K562 (cell line): ENCODE data around the gene ZNF831. TPM values are rescaled to one million over a fixed set of nuclear protein-coding genes. Genes with fewer than 3 reads are reported as not detected.

ENCODE experiments used
- ATAC-seq: fragments of 200-7000 bp; cut with Tn5 transposase; 3 replicates; pipeline ENCODE4 v1.9.1; 2020; ENCODE audit warnings: moderate library complexity
- BruUV-seq: library from RNA; stranded (reverse); fragments of 400-500 nt; replicated peaks from 2 replicates; lab custom pipeline; 2021; lab: Mats Ljungman, UMichigan
- CTCF ChIA-PET: fragments of 300-600 bp; formaldehyde crosslinking; extraction: SDS; loops from one replicate; lab custom pipeline; 2021; ENCODE audit warnings: low intra/inter-chr PET ratio; lab: Yijun Ruan, JAX
- POLR2A ChIA-PET: fragments of 300-600, 350-650 bp; sonication (Branson Sonifier 250); formaldehyde crosslinking; extraction: SDS; loops from one replicate; lab custom pipeline; 2021; ENCODE audit warnings: antibody characterized with exemption, inconsistent platforms; lab: Yijun Ruan, JAX
- DNase-seq, 4 experiments: peaks; one replicate each; pipeline versions ENCODE4 v3.0.0 to v3.0.0-alpha.2; 2011 to 2018; ENCODE audit warnings: low spot score in 3 of 4, mixed read lengths in 3 of 4; ENCODE audit errors: extremely low read depth in 1 of 4
- FAIRE-seq: peaks from 2 replicates; lab custom pipeline; 2011; peaks lifted over from hg19 to GRCh38; lab: Jason Lieb, UNC
- H2AFZ ChIP-seq: 2 replicates; pipeline ENCODE4 v1.6.0; 2011; ENCODE audit warnings: low read depth, low read length, control low read depth, inconsistent platforms
- H3K27ac ChIP-seq: fragments of 200-600 bp; 3 replicates; pipeline ENCODE4 v1.8.0; 2011; ENCODE audit warnings: low read depth, mild to moderate bottlenecking, control low read depth, inconsistent platforms, low read length, moderate library complexity, mixed read lengths; ENCODE audit errors: extremely low read depth
- H3K27me3 ChIP-seq, 2 experiments: fragments of 300-600 bp in 1 of 2; 2 replicates in 1 of 2; 3 replicates in 1 of 2; pipeline versions ENCODE4 v1.6.0 to v1.8.0; 2011; ENCODE audit warnings: inconsistent platforms in 2 of 2, low read length in 2 of 2, mild to moderate bottlenecking in 1 of 2, mixed read lengths in 1 of 2, moderate library complexity in 1 of 2; ENCODE audit not compliant: control insufficient read depth in 2 of 2, insufficient read depth in 2 of 2
- H3K36me3 ChIP-seq: fragments of 300-600 bp; 3 replicates; pipeline ENCODE4 v1.8.0; 2011; ENCODE audit warnings: mild to moderate bottlenecking, low read length, inconsistent platforms; ENCODE audit not compliant: control insufficient read depth, insufficient read depth
- H3K4me1 ChIP-seq, 2 experiments: fragments of 200-600 bp in 1 of 2; replicated peaks in 1 of 2; 2 replicates in 1 of 2; 3 replicates in 1 of 2; pipeline versions ENCODE4 v1.5.1 to v1.8.0; 2011; ENCODE audit warnings: inconsistent platforms in 2 of 2, low read length in 2 of 2, mild to moderate bottlenecking in 1 of 2, mixed read lengths in 1 of 2, moderate library complexity in 1 of 2; ENCODE audit not compliant: control insufficient read depth in 2 of 2, insufficient read depth in 2 of 2
- H3K4me2 ChIP-seq: 2 replicates; pipeline ENCODE4 v1.6.1; 2011; ENCODE audit warnings: low read length, control low read depth, inconsistent platforms, mixed read lengths; ENCODE audit not compliant: insufficient read depth
- H3K4me3 ChIP-seq: fragments of 200-600 bp; sonication (generic), shearing (Covaris generic); 2 replicates; pipeline ENCODE4 v1.5.1; 2016; ENCODE audit warnings: control low read depth, inconsistent platforms
- H3K79me2 ChIP-seq: fragments of 200-600 bp; 3 replicates; pipeline ENCODE4 v1.8.0; 2011; ENCODE audit warnings: low read length, inconsistent platforms; ENCODE audit not compliant: control insufficient read depth, insufficient read depth
- H3K9ac ChIP-seq, 2 experiments: 2 replicates each; pipeline versions ENCODE4 v1.6.0 to v1.6.1; 2011; ENCODE audit warnings: low read depth in 2 of 2, low read length in 2 of 2, control low read depth in 1 of 2, inconsistent platforms in 1 of 2, mild to moderate bottlenecking in 1 of 2, mixed read lengths in 1 of 2; ENCODE audit not compliant: insufficient read depth in 1 of 2
- H3K9me1 ChIP-seq: one replicate; pipeline ENCODE4 v1.6.0; 2011; ENCODE audit warnings: inconsistent platforms, mild to moderate bottlenecking, low read length, moderate library complexity; ENCODE audit not compliant: control insufficient read depth, insufficient read depth
- H3K9me3 ChIP-seq: replicated peaks from 2 replicates; pipeline ENCODE4 v1.5.1; 2011; ENCODE audit warnings: low read depth, low read length, inconsistent platforms; ENCODE audit not compliant: control insufficient read depth, insufficient read depth
- H4K20me1 ChIP-seq: replicated peaks from 2 replicates; pipeline ENCODE4 v1.6.1; 2011; ENCODE audit warnings: low read length, inconsistent platforms, mixed read lengths; ENCODE audit not compliant: control insufficient read depth, insufficient read depth
- CBX3 ChIP-seq, 2 experiments: IDR thresholded peaks; 1 replicate in 1 of 2; 2 replicates in 1 of 2; pipeline ENCODE4 v1.6.1; 2012; ENCODE audit warnings: inconsistent platforms in 2 of 2, low read length in 2 of 2, borderline replicate concordance in 1 of 2, control low read depth in 1 of 2
- CHD1 ChIP-seq: fragments of 200-600 bp; sonication (generic); IDR thresholded peaks from one replicate; pipeline ENCODE4 v1.6.1; 2012; ENCODE audit warnings: mild to moderate bottlenecking, moderate library complexity, low read length, inconsistent platforms
- COPS2 ChIP-seq: fragments of 450-650 bp; conservative IDR thresholded peaks from 2 replicates; pipeline ENCODE4 v1.6.1; 2016; ENCODE audit warnings: mild to moderate bottlenecking, moderate library complexity
- CREB1 ChIP-seq, 2 experiments: sonication (generic) in 1 of 2; formaldehyde crosslinking in 1 of 2; IDR thresholded peaks; 2 replicates each; pipeline versions ENCODE4 v1.6.1 to v1.8.0; 2012 to 2022; ENCODE audit warnings: inconsistent platforms in 1 of 2, mild to moderate bottlenecking in 1 of 2, missing genetic modification reagents in 1 of 2, moderate library complexity in 1 of 2
- DACH1 ChIP-seq: fragments of 450-650 bp; IDR thresholded peaks from 2 replicates; pipeline ENCODE4 v1.6.1; 2018; ENCODE audit not compliant: partially characterized antibody
- HNRNPH1 ChIP-seq: fragments of 200-400 bp; formaldehyde crosslinking; optimal IDR thresholded peaks from 2 replicates; pipeline ENCODE3; 2017; ENCODE audit warnings: low read depth, mild to moderate bottlenecking, low read length, moderate library complexity
- HNRNPK ChIP-seq: fragments of 200-400 bp; formaldehyde crosslinking; IDR thresholded peaks from one replicate; pipeline ENCODE4 v1.6.1; 2018; ENCODE audit warnings: mild to moderate bottlenecking, low read depth, low read length; ENCODE audit not compliant: poor library complexity, severe bottlenecking
- NCOA1 ChIP-seq: fragments of 450-650 bp; IDR thresholded peaks from 2 replicates; pipeline ENCODE4 v1.6.1; 2016; ENCODE audit warnings: low read depth
- NCOR1 ChIP-seq: fragments of 450-650 bp; IDR thresholded peaks from 2 replicates; pipeline ENCODE4 v1.6.1; 2016; ENCODE audit warnings: mild to moderate bottlenecking, moderate library complexity
- NFATC3 ChIP-seq: fragments of 450-650 bp; IDR thresholded peaks from 2 replicates; pipeline ENCODE4 v1.6.1; 2017; ENCODE audit warnings: mild to moderate bottlenecking
- NUFIP1 ChIP-seq: fragments of 450-650 bp; IDR thresholded peaks from 2 replicates; pipeline ENCODE4 v1.6.1; 2018; ENCODE audit not compliant: partially characterized antibody
- PPARD ChIP-seq: fragments of 250-450 bp; sonication (Bioruptor Pico); IDR thresholded peaks from 2 replicates; pipeline ENCODE4 v1.8.0; 2022; ENCODE audit warnings: inconsistent platforms, mild to moderate bottlenecking, moderate library complexity
- TRIM24 ChIP-seq, 2 experiments: fragments of 450-650 bp; IDR thresholded peaks; 2 replicates each; pipeline ENCODE4 v1.6.1; 2016
- ZFP30 ChIP-seq: fragments of 250-450 bp; sonication (Bioruptor Pico); IDR thresholded peaks from 2 replicates; pipeline ENCODE4 v1.8.0; 2022; ENCODE audit warnings: moderate library complexity, mild to moderate bottlenecking, inconsistent platforms, borderline replicate concordance
- ZNF239 ChIP-seq: fragments of 250-450 bp; sonication (Bioruptor Pico); IDR thresholded peaks from 2 replicates; pipeline ENCODE4 v1.4.0; 2020; ENCODE audit warnings: mild to moderate bottlenecking
- WGBS: fragments of 100-300 bp; shearing (Covaris generic); methylation state at CpG from one replicate; pipeline ENCODE4 v1.1.6; 2016; ENCODE audit warnings: low coverage, mixed read lengths; ENCODE audit not compliant: insufficient coverage; ENCODE audit errors: missing lambda C conversion rate; 5-methylcytosine and 5-hydroxymethylcytosine counted together
- in situ Hi-C: fragments of 300-500 bp; cut with MboI; formaldehyde crosslinking; loops from 4 replicates; pipeline ENCODE4 v1.15.0; 2018; ENCODE audit warnings: inconsistent platforms, mixed read lengths
- intact Hi-C: fragments of 100-400 bp; cut with micrococcal nuclease; formaldehyde crosslinking; loops from 2 replicates; pipeline ENCODE4 v1.14.2; 2022
- polyA plus RNA-seq, 8 experiments: library from polyadenylated mRNA; depleted of rRNA in 4 of 8; stranded (reverse) in 5 of 8; unstranded in 3 of 8; fragments of >200 nt; fragmentation: Nextera tagmentation in 2 of 8; fragmentation: Illumina TruSeq in 1 of 8; extraction: Ambion mirVana in 2 of 8; extraction: Trizol in 1 of 8; gene quantifications; 2 replicates each; pipeline versions ENCODE4 v1.2.1 to v1.2.3, GENCODE V29; 2011 to 2014; ENCODE audit warnings: inconsistent platforms in 1 of 8, missing spikeins in 1 of 8
- total RNA-seq, 7 experiments: library from RNA; depleted of rRNA in 6 of 7; stranded (reverse); fragments of >200 nt in 6 of 7; fragmentation: Illumina TruSeq in 2 of 7; extraction: Trizol in 2 of 7; gene quantifications; 2 replicates each; pipeline versions ENCODE4 v1.2.1 to v1.2.3, GENCODE V29; 2011 to 2021; ENCODE audit warnings: low replicate concordance in 1 of 7

Gene ZNF831
- total and polyA plus RNA-seq, 9 of the 15 experiments (the other 6 are each of a cell fraction or from before 2014, with no cell fraction given): not detected

DNA sequence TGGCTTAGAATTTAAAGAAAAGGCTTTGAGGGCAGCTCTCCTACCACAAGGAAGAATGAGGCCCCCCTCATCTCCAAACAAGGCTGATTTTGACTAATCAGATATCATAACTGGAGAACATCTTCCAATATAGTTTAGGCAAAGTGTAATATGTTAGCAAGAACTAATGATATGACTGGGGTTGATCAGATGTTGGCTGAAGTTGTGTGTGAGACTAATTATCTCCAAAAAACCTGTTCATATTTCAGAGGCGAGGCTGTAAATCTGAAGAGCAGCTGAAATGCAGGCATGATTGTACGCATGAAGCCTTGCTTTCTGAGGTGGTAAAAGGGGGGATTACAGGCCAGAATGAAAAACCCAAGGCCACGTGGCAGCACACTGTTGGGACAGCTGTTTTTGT is 16.0 kb upstream of the ZNF831 start:
- no peak overlapping the region for H2AFZ ChIP-seq
- ATAC-seq (no peak), DNase-seq (no peak), FAIRE-seq (no peak)
- H3K27me3 ChIP-seq: peaks cover 24 to 57% of the 10 kb centered on the region in 2 experiments
- H3K4me1 ChIP-seq: no peaks in the 10 kb centered on the region
- H3K9me3 ChIP-seq: no peaks in the 10 kb centered on the region
- in situ Hi-C loops: no loop called here
- intact Hi-C loops: no loop called here
- peaks cover 18% of the 10 kb centered on the region for H4K20me1 ChIP-seq
- CTCF ChIA-PET: no interaction called here
- H3K9ac ChIP-seq: no peak overlapping the region
- H3K9me1 ChIP-seq: no peaks in the 10 kb centered on the region
- no peak overlapping the region for H3K4me3 ChIP-seq
- H3K4me2 ChIP-seq: no peak overlapping the region
- 0% methylated on average over 3 of the region's 3 CpGs for WGBS
- BruUV-seq: no TSS peak
- POLR2A ChIA-PET: interaction anchor here (0.7 kb wide), 1 partner anchor 174 kb away, joined by 4 read pairs; no protein-coding TSS in a partner anchor
- H3K36me3 ChIP-seq: no peaks in the 10 kb centered on the region
- H3K27ac ChIP-seq: no peak overlapping the region
- H3K79me2 ChIP-seq: no peaks in the 10 kb centered on the region
- TF ChIP-seq CBX3 (IDR thresholded peaks at IDR 0.05; ENCODE audit: borderline replicate concordance in 1 of 2, low read length in 2 of 2) (no peak), NCOA1 (no peak), PPARD (CRISPR knock-in tag) (no peak), NFATC3 (no peak), CHD1 (no peak), NUFIP1 (no peak), ZNF239 (CRISPR knock-in tag) (no peak), COPS2 (no peak), DACH1 (no peak), NCOR1 (no peak), TRIM24 (IDR thresholded peaks at IDR 0.05) (no peak), CREB1 (IDR thresholded peaks at IDR 0.05) (no peak), CREB1 (CRISPR knock-in tag; IDR thresholded peaks at IDR 0.05) (no peak), ZFP30 (CRISPR knock-in tag) (no peak), HNRNPK (no peak), HNRNPH1 (no peak)
